GM21723 (cell line): ENCODE results near the gene LRRC8E.
"Not testable (repeated sequence)": the region's sequence is repeated elsewhere in the genome, so short reads cannot be mapped to it uniquely, and the experiment has no call there.

Experiments used
- ATAC-seq: cut with Tn5 transposase; IDR thresholded peaks from one replicate; pipeline ENCODE4 v1.9.1; 2021; ENCODE audit warnings: mild to moderate bottlenecking, moderate library complexity; ENCODE audit not compliant: unreplicated experiment

LRRC8E gene

GRCh38 chr19:7853770-7854128 lies 34.6 kb upstream of the LRRC8E start:
- no peak for ATAC-seq

- no peak for ATAC-seq
Measured at GRCh38 chr19:7855426-7856108, 32.7 kb upstream of the LRRC8E start.

GRCh38 chr19:7856109-7856591 lies 32.2 kb upstream of the LRRC8E start:
- no peak for ATAC-seq

GRCh38 chr19:7856679-7857663 lies 31.3 kb upstream of the LRRC8E start:
- no peak for ATAC-seq

DNA sequence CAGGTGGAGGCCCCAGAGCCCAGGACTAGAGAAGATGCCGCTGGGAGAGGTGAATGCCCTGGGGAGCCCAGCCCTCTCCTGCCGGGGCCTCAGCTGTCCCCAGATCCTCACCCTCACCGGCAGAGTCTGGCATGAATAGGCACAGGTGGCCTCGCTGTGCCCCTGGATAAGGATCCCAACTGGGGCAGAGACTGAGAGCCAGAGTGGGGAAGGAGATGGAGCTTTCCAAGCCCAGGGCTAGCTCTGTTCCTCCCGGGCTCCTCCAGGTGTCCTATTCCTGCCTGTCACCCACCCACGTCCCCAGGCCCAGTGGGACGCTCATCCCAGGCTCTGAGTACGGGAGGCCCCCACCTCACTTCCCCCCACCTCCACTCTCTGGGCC lies 30.6 kb upstream of the LRRC8E start:
- no peak for ATAC-seq

GRCh38 chr19:7858109-7858770 lies 30.1 kb upstream of the LRRC8E start:
- ATAC-seq = no peak

GRCh38 chr19:7859087-7859486 lies 29.2 kb upstream of the LRRC8E start:
- not testable (repeated sequence) for ATAC-seq

- no peak for ATAC-seq
Measured at GRCh38 chr19:7859831-7860713, 28.2 kb upstream of the LRRC8E start.

GRCh38 chr19:7860714-7861618 lies 27.3 kb upstream of the LRRC8E start:
- ATAC-seq = no peak

GRCh38 chr19:7861619-7862412 lies 26.5 kb upstream of the LRRC8E start:
- ATAC-seq = no peak

GRCh38 chr19:7862413-7862951 lies 25.8 kb upstream of the LRRC8E start:
- ATAC-seq = no peak

GRCh38 chr19:7863157-7863970 lies 24.9 kb upstream of the LRRC8E start:
- ATAC-seq = no peak

DNA sequence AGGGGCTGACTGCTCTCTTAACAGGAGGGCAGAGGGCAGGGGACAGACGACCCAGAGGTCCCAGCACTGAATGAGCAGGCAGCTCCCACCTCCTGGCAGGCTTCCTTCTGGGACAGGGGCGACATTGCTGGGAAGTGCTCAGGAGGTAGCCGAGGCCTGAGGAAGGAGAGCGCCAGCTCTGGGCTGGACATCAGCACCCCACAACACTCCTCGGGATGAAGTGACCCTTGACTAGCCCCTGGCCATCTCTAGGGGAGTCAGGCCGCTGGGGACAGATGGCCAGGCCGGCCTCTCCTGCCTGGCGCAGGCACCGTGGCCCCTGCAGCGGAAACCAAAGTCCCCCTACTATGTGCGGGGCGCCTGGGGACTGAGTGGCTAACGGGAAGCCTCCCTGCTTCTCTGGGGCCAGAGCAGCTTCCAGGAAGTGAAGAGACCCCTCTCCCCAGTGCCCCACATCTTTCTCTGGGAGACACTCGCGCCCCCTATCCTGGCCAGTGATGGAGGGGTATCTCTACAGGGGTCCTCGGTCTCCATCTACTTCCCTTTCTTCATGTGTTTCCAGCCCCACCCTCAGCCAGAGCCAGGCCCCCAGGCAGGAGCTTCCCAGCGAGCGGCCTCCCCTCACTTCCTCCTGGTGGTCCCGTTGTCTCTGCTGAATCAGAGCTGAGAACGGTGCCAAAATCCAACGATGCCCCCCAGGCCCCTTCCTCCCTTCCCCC lies 24.2 kb upstream of the LRRC8E start:
- ATAC-seq = no peak

DNA sequence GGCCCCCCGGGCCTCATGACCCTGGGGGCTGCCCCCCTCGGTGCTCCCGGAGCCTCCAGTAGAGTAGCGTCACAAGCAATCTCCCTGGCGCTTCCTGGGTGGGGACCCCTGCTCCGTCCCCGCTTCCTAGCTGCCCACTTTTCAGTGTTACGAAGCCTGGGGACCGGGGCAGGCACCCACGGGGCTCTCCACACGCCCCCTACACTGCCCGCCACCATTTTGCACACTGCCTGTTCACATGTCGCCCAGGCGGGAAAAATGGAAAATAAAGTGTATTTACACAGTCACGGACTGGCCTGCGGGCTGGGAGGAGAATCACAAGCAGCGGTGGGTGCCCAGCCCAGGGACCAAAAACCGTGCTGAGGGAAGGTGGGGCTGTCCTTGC lies 23.6 kb upstream of the LRRC8E start:
- ATAC-seq = no peak

- ATAC-seq = no peak
Measured at GRCh38 chr19:7865262-7865911, 22.9 kb upstream of the LRRC8E start.

DNA sequence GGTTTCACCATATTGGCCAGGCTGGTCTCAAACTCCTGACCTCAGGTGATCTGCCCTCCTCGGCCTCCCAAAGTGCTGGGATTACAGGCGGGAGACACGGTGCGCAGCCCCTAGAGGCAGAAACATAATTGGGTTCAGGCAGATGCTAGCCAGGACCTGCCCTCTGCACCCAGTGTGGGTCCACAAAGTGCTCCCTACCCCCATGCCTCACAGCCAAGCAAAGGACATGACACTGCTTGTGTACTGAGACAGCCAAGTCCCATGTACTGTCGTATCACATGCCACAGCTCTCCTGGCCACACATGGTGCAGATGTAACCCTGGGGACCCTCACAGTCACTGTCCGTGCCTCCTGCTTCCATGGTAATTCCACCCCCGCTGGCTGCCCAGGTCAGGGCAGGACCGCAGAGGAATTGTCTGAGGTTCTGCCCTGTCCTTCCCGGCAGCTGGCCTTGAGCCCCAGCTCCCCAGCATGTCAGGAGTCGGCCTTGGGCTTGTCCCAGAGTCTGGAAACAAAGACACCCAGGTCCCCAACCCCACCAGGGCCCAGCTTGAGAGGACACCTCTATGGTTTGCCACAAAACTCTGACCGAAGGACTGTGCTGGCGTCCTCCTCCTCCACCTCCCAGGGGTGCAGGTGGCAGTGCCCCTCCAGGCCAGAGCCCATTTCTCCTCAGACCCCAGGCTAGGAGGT lies 21.8 kb upstream of the LRRC8E start:
- no peak for ATAC-seq
